ENCODE results near the gene VWA5B2.

The VWA5B2 gene

GRCh38 chr3:184229394-184230080 lies at the start of gene VWA5B2:
Gene VWA5B2 (plus strand): TSS chr3:184229585. CDS start chr3:184230529, 944 bp downstream.
- DNase-seq (ENCODE audit: low read depth in 2 of 2, low spot score in 1 of 2), result peak; percentile 8 to 49

DNA sequence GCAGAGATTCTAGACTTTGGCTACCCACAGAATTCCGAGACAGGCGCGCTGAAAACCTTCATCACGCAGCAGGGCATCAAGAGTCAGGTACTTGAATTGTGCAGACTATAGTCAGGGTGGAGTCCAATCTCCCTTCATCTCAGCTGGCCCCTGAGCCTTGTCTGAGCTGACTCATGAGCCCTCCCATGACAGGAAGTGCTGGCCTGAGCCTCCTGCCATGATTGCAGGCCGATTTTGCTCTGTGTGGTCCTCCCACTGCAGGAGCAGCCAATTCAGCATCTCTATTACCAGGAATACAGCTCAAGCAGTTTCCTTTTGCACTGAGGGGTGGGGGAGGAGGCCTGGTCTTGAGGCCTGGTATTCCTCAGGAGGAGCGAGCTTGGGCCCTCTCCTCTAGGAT lies 49.2 kb upstream of the VWA5B2 start:
- no peak for DNase-seq (ENCODE audit: low read depth in 2 of 2, low spot score in 1 of 2)

DNA sequence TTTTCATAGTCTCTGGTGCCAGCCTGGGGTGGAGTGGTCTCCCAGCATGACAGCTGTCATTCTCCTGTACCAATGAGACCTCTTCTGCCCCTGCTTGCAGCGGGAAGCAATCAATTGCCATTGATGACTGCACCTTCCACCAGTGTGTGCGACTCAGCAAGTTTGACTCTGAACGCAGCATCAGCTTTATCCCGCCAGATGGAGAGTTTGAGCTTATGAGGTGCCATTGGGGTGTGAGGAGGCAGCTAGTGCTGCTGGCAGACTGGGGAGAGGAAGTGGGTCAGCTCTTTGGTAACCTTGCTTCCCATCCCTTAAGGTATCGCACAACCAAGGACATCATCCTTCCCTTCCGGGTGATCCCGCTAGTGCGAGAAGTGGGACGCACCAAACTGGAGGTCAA lies 47.8 kb upstream of the VWA5B2 start:
- DNase-seq (ENCODE audit: low read depth in 2 of 2, low spot score in 1 of 2), result no peak

GRCh38 chr3:184183679-184184078 lies 45.7 kb upstream of the VWA5B2 start:
- no peak for DNase-seq (ENCODE audit: low read depth in 2 of 2, low spot score in 1 of 2)

DNA sequence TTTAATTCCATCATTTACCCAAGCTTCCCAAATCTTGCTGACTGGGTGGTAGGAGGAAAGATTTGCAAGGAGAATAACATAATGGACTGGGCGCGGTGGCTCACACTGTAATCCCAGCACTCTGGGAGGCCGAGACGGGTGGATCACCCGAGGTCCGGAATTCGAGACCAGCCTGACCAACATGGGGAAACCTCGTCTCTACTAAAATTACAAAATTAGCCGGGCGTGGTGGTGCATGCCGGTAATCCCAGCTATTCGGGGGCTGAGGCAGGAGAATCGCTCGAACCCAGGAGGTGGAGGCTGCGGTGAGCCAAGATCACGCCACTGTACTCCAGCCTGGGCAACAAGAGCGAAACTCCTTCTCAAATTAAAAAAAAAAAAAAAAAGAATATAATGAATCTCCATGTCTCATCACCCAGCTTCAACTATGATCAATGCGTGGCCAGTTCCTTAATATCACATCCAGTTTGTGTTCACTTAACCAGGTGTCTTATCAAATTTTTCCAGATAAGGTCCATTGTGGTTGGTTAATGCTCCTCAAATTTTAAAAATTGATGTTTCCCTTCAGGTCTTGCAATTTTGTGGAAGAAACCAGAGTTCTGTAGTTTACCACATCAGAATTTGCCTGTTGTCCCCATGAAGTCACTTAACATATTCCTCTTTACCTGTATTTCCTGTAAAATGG lies 44.7 kb upstream of the VWA5B2 start:
- DNase-seq (ENCODE audit: low read depth in 2 of 2, low spot score in 1 of 2), result no peak

DNA sequence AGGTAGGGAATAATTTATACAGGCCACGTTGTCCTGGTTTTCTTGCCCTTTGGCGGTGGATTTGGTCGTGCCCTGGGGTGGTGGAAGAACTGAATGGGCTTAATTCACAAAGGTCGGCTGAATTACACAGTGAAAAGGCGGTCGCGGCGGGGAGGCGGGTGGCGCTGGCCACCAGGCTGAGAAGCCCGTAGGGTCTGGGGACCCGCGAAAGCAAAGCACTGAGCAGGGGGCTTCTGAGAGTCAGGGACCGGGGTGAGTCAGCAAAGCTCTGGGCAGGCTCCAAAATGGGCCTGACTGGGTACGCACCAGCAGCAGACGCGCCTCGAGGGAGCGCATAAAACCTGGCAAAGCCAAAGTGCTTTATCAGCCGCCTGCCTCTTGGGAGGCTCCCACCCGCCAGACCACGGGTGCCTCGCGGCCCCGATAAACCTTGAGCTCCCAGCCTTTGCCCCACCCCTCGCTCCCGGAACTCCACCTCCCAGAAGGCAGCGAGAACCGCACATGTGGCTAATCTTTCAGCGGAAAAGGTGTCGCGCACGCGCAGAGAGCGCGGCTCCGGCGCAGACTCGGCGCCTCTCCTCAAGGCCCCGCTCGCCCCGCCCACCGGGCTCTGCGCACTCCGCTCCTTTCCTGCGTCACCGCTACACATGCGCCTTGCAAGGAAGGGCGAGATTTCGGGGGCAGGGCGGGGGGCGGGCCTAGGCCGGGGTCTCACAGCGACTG lies 43.8 kb upstream of the VWA5B2 start:
- DNase-seq (ENCODE audit: low read depth in 2 of 2, low spot score in 1 of 2), result peak; percentile 98 to 99

GRCh38 chr3:184186184-184186901 lies 43.0 kb upstream of the VWA5B2 start, which contains the start of gene ABCF3:
Gene ABCF3 (plus strand): TSS chr3:184186199. CDS start chr3:184186208, 9 bp downstream.
- no peak for DNase-seq (ENCODE audit: low read depth in 2 of 2, low spot score in 1 of 2)

- no peak for DNase-seq (ENCODE audit: low read depth in 2 of 2, low spot score in 1 of 2)
Observed at GRCh38 chr3:184186902-184187207, 42.5 kb upstream of the VWA5B2 start.

- no peak for DNase-seq (ENCODE audit: low read depth in 2 of 2, low spot score in 1 of 2)
Observed at GRCh38 chr3:184188080-184188479, 41.3 kb upstream of the VWA5B2 start.

DNA sequence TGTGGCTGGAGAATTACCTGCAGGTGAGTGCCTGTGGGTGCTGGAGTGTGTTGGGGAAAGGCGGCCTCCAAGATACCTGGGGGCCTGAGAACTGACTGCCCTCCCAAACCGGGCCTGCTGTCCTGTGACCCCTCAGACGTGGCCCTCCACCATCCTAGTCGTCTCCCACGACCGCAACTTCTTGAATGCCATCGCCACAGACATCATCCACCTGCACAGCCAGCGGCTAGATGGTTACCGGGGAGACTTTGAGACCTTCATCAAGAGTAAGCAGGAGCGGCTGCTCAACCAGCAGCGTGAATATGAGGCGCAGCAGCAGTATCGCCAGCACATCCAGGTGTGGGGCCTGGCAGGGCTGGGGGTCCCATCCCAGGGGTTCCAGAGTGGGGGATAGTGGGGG lies 40.0 kb upstream of the VWA5B2 start:
- no peak for DNase-seq (ENCODE audit: low read depth in 2 of 2, low spot score in 1 of 2)

- DNase-seq (ENCODE audit: low read depth in 2 of 2, low spot score in 1 of 2), result no peak
Observed at GRCh38 chr3:184192889-184193288, 36.5 kb upstream of the VWA5B2 start.

GRCh38 chr3:184193991-184194539 lies 35.3 kb upstream of the VWA5B2 start:
- no peak for DNase-seq (ENCODE audit: low read depth in 2 of 2, low spot score in 1 of 2)

GRCh38 chr3:184196536-184196935 lies 32.8 kb upstream of the VWA5B2 start:
- DNase-seq (ENCODE audit: low read depth in 2 of 2, low spot score in 1 of 2), result no peak

- no peak for DNase-seq (ENCODE audit: low read depth in 2 of 2, low spot score in 1 of 2)
Observed at GRCh38 chr3:184198509-184198908, 30.9 kb upstream of the VWA5B2 start.

DNA sequence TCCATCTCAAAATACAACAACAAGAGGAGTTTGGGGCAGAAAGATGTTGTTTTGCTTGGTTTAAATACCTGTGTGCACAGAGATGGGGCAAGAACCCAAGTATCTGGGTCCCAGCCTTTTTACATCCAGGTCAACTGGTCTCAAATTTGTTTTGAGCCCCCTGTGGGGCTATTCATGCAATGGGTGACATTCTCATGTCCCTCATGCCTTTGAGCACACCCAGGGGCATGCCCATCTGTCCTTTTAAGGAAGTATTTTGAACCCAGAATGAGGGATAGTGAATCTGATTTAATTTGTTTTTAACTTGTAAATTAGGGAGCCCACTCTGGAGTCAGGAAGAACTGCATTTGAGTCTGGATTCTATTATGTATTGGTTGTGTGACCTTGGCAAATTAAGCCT lies 28.6 kb upstream of the VWA5B2 start:
- no peak for DNase-seq (ENCODE audit: low read depth in 2 of 2, low spot score in 1 of 2)

- no peak for DNase-seq (ENCODE audit: low read depth in 2 of 2, low spot score in 1 of 2)
Observed at GRCh38 chr3:184203526-184203925, 25.9 kb upstream of the VWA5B2 start.

DNA sequence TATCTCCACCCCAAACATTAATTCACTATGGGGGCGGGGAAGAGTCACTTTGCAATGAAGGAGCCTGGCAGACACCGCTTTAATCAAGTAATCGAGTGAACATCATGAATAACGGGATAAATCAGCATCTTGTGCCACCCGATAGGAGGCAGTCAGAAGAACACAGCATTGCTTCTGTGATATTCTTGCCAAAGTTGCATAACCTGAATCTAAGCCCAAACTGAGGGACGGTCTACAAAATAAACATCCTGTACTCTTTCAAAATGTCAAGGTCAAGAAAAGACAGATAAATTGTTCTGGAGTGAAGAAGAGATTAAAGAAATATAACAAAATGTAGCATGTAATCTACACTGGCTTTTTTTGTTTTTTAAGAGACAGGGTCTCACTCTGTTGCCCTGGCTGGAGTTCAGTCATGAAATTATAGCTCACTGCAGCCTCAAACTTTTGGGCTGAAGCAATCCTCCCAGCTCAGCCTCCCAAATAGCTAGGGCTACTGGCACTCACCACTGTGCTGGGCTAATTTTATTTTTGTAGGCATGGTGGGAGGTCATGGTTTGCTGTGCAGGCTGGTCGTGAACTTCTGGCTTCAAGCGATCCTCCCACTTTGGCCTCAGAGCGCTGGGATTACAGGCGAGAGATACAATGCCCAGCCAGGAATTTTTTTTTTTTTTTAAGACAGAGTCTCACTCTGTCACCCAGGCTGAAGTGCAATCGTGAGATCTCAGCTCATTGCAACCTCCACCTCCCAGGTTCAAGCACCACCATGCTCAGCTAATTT lies 20.1 kb upstream of the VWA5B2 start:
- DNase-seq (ENCODE audit: low read depth in 2 of 2, low spot score in 1 of 2), result no peak

DNA sequence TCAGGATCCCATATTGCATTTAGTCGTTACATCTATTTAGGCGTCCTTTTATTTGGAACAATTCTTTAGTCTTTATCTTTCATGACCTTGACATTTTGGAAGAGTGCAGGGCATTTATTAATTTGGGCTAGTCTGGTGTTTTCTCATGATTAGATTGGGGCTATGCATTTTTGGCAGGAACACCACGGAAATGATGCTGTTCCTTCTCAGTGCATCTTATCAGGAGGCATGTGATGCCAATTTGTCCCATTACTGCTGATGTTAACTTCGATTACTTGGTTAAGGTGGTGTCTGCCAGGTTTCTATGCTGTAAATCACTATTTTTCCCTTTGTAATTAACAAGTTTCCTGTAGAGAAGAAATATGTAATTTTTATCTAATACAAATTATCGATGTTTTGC lies 18.1 kb upstream of the VWA5B2 start:
- DNase-seq (ENCODE audit: low read depth in 2 of 2, low spot score in 1 of 2), result no peak

DNA sequence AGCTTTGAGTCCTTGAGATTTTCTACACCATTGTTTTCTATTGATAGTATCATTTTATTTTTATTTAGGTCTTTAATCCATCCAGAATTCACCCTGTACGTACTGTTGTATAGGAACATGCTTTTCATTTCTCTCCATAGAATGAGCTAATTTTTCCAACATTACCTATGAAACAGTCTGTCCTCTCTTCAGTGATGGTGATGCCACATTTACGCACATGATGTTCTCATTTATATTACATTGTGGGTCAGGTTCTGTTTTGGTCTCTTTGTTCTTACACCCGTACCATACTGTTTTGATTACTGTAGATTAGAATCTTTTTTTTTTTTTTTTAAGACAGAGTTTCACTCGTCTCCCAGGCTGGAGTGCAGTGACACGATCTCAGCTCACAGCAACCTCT lies 17.7 kb upstream of the VWA5B2 start:
- DNase-seq (ENCODE audit: low read depth in 2 of 2, low spot score in 1 of 2), result no peak

DNA sequence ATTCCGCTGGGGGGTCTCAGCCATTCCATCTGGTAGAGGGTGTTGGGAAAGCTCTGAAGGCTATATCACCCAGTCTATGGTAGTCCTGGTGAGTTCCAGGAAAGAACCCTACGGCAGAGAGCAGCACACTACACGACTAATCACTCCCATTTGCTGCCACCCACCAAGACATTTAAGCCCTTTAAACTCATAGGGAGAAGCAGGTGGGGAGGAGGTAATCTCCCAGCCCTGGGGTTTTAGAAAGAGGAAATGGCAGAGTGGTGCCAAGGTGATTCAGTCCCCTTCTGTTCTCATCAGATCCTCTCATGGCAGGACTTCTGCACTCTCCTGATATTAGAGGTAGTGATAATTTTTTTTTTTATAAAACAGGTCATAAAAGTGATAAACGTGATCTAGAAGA lies 10.6 kb upstream of the VWA5B2 start:
- no peak for DNase-seq (ENCODE audit: low read depth in 2 of 2, low spot score in 1 of 2)

GRCh38 chr3:184222521-184222920 lies 6.9 kb upstream of the VWA5B2 start:
- DNase-seq (ENCODE audit: low read depth in 2 of 2, low spot score in 1 of 2), result no peak

Data from stimulated activated CD8-positive, alpha-beta memory T cell treated with anti-CD3 and anti-CD28 coated beads, Interleukin-4, amount 100 ng/mL, for 4 hours (primary cell).